ENCODE measurements around the gene CHRND.

DNA sequence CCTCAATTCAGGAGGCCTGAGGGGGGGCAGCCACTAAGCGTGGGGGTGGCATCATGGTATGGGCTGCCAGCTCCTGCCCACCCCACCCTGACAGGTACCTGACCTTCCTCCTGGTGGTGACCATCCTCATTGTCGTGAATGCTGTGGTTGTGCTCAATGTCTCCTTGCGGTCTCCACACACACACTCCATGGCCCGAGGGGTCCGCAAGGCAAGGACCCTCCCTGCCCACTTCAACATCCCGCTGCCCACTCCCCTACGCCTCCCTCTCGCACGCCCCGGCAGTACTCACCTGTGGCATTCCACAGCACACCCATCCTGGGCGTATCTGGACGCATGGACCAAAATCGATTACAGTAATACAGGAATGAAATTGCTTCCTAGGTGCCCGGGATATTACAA is 17.5 kb downstream of the CHRND start:
- TF ChIP-seq, protein P1, sequence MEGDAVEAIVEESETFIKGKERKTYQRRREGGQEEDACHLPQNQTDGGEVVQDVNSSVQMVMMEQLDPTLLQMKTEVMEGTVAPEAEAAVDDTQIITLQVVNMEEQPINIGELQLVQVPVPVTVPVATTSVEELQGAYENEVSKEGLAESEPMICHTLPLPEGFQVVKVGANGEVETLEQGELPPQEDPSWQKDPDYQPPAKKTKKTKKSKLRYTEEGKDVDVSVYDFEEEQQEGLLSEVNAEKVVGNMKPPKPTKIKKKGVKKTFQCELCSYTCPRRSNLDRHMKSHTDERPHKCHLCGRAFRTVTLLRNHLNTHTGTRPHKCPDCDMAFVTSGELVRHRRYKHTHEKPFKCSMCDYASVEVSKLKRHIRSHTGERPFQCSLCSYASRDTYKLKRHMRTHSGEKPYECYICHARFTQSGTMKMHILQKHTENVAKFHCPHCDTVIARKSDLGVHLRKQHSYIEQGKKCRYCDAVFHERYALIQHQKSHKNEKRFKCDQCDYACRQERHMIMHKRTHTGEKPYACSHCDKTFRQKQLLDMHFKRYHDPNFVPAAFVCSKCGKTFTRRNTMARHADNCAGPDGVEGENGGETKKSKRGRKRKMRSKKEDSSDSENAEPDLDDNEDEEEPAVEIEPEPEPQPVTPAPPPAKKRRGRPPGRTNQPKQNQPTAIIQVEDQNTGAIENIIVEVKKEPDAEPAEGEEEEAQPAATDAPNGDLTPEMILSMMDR (IDR thresholded peaks at IDR 0.05) = no peak
- TF ChIP-seq POLR2A (IDR thresholded peaks at IDR 0.05) (no peak), POLR2AphosphoS5 (IDR thresholded peaks at IDR 0.05) (no peak)
